A673 (cell line): Measurements from ENCODE around the gene UCP3. TPM values are rescaled to one million over a fixed set of nuclear protein-coding genes. Genes with fewer than 3 reads are reported as not detected.

ENCODE experiments used
- BruUV-seq: library from RNA; stranded (reverse); fragments of 400-500 nt; replicated peaks from 2 replicates; lab custom pipeline; 2021; lab: Mats Ljungman, UMichigan
- CTCF ChIA-PET: fragments of 300-600 bp; sonication (Branson Sonifier 250); formaldehyde crosslinking; loops from one replicate; lab custom pipeline; 2022; ENCODE audit warnings: antibody characterized with exemption; lab: Charles Lee
- POLR2A ChIA-PET: fragments of 300-600 bp; sonication (Branson Sonifier 250); formaldehyde crosslinking; loops from one replicate; lab custom pipeline; 2022; ENCODE audit warnings: antibody characterized with exemption; ENCODE audit not compliant: low non-redundant PET; lab: Charles Lee
- DNase-seq: peaks from one replicate; pipeline ENCODE4 v3.0.0-alpha.2; 2015; ENCODE audit warnings: low spot score
- H3K27ac ChIP-seq: fragments of 200-600 bp; sonication (generic); 2 replicates; pipeline ENCODE4 v1.5.1; 2016; ENCODE audit warnings: mixed run types, low read depth, mild to moderate bottlenecking, mixed read lengths, antibody characterized with exemption, low read length; ENCODE audit not compliant: poor library complexity, severe bottlenecking
- H3K27me3 ChIP-seq: fragments of 200-600 bp; sonication (generic); replicated peaks from 2 replicates; pipeline ENCODE4 v1.6.1; 2017; ENCODE audit warnings: mixed run types, low read depth, mild to moderate bottlenecking, mixed read lengths, antibody characterized with exemption, low read length; ENCODE audit not compliant: insufficient read depth, poor library complexity
- H3K36me3 ChIP-seq: fragments of 200-600 bp; sonication (generic); 2 replicates; pipeline ENCODE4 v1.6.1; 2016; ENCODE audit warnings: mixed run types, mild to moderate bottlenecking, mixed read lengths, antibody characterized with exemption, low read length; ENCODE audit not compliant: insufficient read depth, poor library complexity, severe bottlenecking
- H3K4me1 ChIP-seq: fragments of 200-600 bp; sonication (generic); 2 replicates; pipeline ENCODE4 v1.6.1; 2017; ENCODE audit warnings: mixed run types, mild to moderate bottlenecking, mixed read lengths, antibody characterized with exemption, low read length; ENCODE audit not compliant: insufficient read depth, poor library complexity, severe bottlenecking
- H3K4me3 ChIP-seq: fragments of 200-600 bp; sonication (generic); 2 replicates; pipeline ENCODE4 v1.5.1; 2016; ENCODE audit warnings: low read depth, mixed run types, mild to moderate bottlenecking, mixed read lengths, low read length; ENCODE audit not compliant: poor library complexity, severe bottlenecking
- H3K9me3 ChIP-seq: fragments of 200-600 bp; sonication (generic); 2 replicates; pipeline ENCODE4 v1.6.1; 2016; ENCODE audit warnings: mixed run types, low read depth, mild to moderate bottlenecking, mixed read lengths, antibody characterized with exemption, low read length; ENCODE audit not compliant: poor library complexity, severe bottlenecking
- CTCF ChIP-seq: fragments of 300-800, 200-600 bp; sonication (generic); conservative IDR thresholded peaks from 2 replicates; pipeline ENCODE4 v1.5.1; 2017; ENCODE audit warnings: low read depth, mild to moderate bottlenecking, antibody characterized with exemption, low read length, moderate library complexity, mixed read lengths
- EZH2 ChIP-seq: fragments of 200-600 bp; sonication (generic); IDR thresholded peaks from 2 replicates; pipeline ENCODE4 v1.6.1; 2017; ENCODE audit warnings: borderline replicate concordance, low read depth, mild to moderate bottlenecking, mixed read lengths, antibody characterized with exemption, low read length; ENCODE audit not compliant: poor library complexity, severe bottlenecking
- intact Hi-C: fragments of 100-400 bp; cut with micrococcal nuclease; formaldehyde crosslinking; loops from one replicate; pipeline ENCODE4 v1.10.0; 2022; ENCODE audit not compliant: unreplicated experiment
- total RNA-seq: library from RNA; stranded (reverse); gene quantifications from 2 replicates; pipeline ENCODE4 v1.2.3, GENCODE V29; 2021

Gene UCP3
- total RNA-seq, 1 experiment from 2014 or later = 3.6 TPM

GRCh38 chr11:74002832-74003231 lies 6.1 kb downstream of the UCP3 start:
- peaks cover 6% of the 10 kb centered on the region for H3K4me1 ChIP-seq
- no peaks in the 10 kb centered on the region for H3K27me3 ChIP-seq
- no peak for TF ChIP-seq EZH2
- TF ChIP-seq CTCF = no peak
- no peak overlapping the region for H3K27ac ChIP-seq
- ChIA-PET CTCF (no interaction called here), POLR2A (no interaction called here)
- no TSS peak for BruUV-seq
- DNase-seq = no peak
- no peaks in the 10 kb centered on the region for H3K36me3 ChIP-seq
- H3K9me3 ChIP-seq = no peaks in the 10 kb centered on the region
- intact Hi-C loops = no loop called here
- H3K4me3 ChIP-seq = no peak overlapping the region

GRCh38 chr11:74001822-74002286 lies 7.0 kb downstream of the UCP3 start:
- H3K27ac ChIP-seq = no peak overlapping the region
- H3K36me3 ChIP-seq = no peaks in the 10 kb centered on the region
- no TSS peak for BruUV-seq
- ChIA-PET CTCF (no interaction called here), POLR2A (no interaction called here)
- H3K27me3 ChIP-seq = no peaks in the 10 kb centered on the region
- peaks cover 6% of the 10 kb centered on the region for H3K4me1 ChIP-seq
- intact Hi-C loops = no loop called here
- H3K9me3 ChIP-seq = no peaks in the 10 kb centered on the region
- no peak for DNase-seq
- TF ChIP-seq EZH2 (no peak), CTCF (no peak)
- no peak overlapping the region for H3K4me3 ChIP-seq

GRCh38 chr11:74000307-74001133 lies 8.4 kb downstream of the UCP3 start:
- intact Hi-C loops = no loop called here
- Histone ChIP-seq H3K9me3 (no peaks in the 10 kb centered on the region), H3K36me3 (no peaks in the 10 kb centered on the region), H3K27ac (no peak overlapping the region), H3K4me3 (no peak overlapping the region), H3K4me1 (peaks cover 6% of the 10 kb centered on the region), H3K27me3 (no peaks in the 10 kb centered on the region)
- TF ChIP-seq CTCF (no peak), EZH2 (no peak)
- BruUV-seq = no TSS peak
- DNase-seq = no peak
- CTCF ChIA-PET = no interaction called here
- POLR2A ChIA-PET = no interaction called here
